Psoas muscle (tissue), 8 donors: Measurements from ENCODE around the gene KDM2B. TPM values are rescaled to one million over a fixed set of nuclear protein-coding genes. Genes with fewer than 3 reads are reported as not detected.

Experiments
- ATAC-seq, 4 donors: fragments of 200-7000 bp; cut with Tn5 transposase; one replicate each; pipeline ENCODE4 v1.9.1; 2020; ENCODE audit warnings: moderate library complexity in 3 of 4, mild to moderate bottlenecking in 2 of 4
- DNase-seq, 2 donors: peaks; one replicate each; pipeline ENCODE4 v3.0.0-alpha.2; 2020
- H3K27ac ChIP-seq: fragments of 200-600 bp; one replicate; pipeline ENCODE4 v1.8.0; 2022
- H3K27me3 ChIP-seq, 3 donors: fragments of 200-600 bp in 1 of 3; one replicate each; pipeline versions ENCODE4 v1.6.1 to v1.8.0; 2013 to 2022; ENCODE audit warnings: low read length in 2 of 3, mild to moderate bottlenecking in 2 of 3, moderate library complexity in 1 of 3; ENCODE audit not compliant: insufficient read depth in 3 of 3
- H3K36me3 ChIP-seq, 2 donors: fragments of 200-600 bp in 1 of 2; one replicate each; pipeline versions ENCODE4 v1.6.1 to v1.8.0; 2013 to 2022; ENCODE audit warnings: low read depth in 1 of 2, mild to moderate bottlenecking in 1 of 2, moderate library complexity in 1 of 2; ENCODE audit not compliant: insufficient read depth in 1 of 2
- H3K4me1 ChIP-seq: fragments of 200-600 bp; one replicate; pipeline ENCODE4 v1.8.0; 2022
- H3K4me3 ChIP-seq: fragments of 200-600 bp; one replicate; pipeline ENCODE4 v1.8.0; 2022; ENCODE audit warnings: mild to moderate bottlenecking
- H3K9me3 ChIP-seq: fragments of 200-600 bp; one replicate; pipeline ENCODE4 v1.8.0; 2022
- WGBS, 3 donors: extraction: QIAGEN DNeasy Blood & Tissue Kit; methylation state at CpG; one replicate each; pipeline versions ENCODE4 v1.1.6 to v1.1.7; 2013; 5-methylcytosine and 5-hydroxymethylcytosine counted together
- intact Hi-C, 2 donors: fragments of 100-400 bp; cut with DNase I; formaldehyde crosslinking; loops; one replicate each; pipeline versions ENCODE4 v1.11.0 to v1.14.2; 2022
- polyA plus RNA-seq, 3 donors: library from polyadenylated mRNA; stranded (reverse); fragments of 200-250 nt; gene quantifications; one replicate each; pipeline ENCODE4 v1.2.3, GENCODE V29; 2013
- total RNA-seq, 4 donors: library from RNA; stranded (reverse); fragmentation: NEBNext Ultra II Directional in 2 of 4; extraction: Animal tissue kit (Norgen Biotek cat#: 25700) in 2 of 4; gene quantifications; one replicate each; pipeline versions ENCODE4 v1.2.1 to v1.2.4, GENCODE V29; 2021 to 2023
- TF ChIP-seq, protein P1 (sequence below): fragments of 200-600 bp; IDR thresholded peaks from one replicate; pipeline ENCODE4 v1.8.0; 2022; ENCODE audit warnings: antibody characterized with exemption
- donor health status: healthy with polysubstance abuse.
- donor health status: DM: no; HTN: no; CAD: no; lungs with moderate emphysema.
- donor health status: Bipolar disorder and iron deficiency.
- donor health status: healthy.
- donor health status: DM: yes; HTN: yes; CAD: no.
- donor health status: DM: no; HTN: no; CAD: no.
- donor health status: DM: no; HTN: no; CAD: no.
- donor health status: DM: yes; HTN: yes; CAD: no.

KDM2B gene
- total and polyA plus RNA-seq, 7 donors = 6.3 to 11.5 (median 9.9) TPM

DNA sequence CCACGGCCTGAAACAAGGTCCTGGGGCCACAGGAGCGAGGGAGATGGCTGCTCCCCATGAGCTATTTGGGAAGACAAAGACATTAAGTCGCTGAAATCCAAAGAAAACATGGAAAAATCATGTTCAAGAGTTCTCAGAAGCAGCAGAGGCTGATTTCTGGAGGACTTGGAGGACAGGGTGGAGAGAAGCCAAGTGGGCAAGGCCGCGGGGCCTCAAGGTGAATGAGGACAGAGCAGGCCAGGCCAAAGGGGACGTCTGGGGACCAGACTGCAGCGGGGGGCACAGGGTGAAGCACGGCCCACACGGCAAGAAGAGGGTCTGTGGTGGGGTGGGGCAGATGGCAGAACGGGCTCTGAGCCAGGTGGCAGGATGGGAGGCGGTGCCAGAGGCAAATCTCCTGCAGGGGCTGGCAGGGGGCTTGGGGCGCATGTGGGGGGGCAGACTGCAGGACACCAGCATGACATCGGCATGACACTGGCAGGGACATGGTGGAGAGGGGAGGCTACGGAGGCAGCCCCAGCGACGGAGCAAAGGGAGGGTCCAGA, 132.0 kb downstream of the KDM2B start:
- Histone ChIP-seq H3K27me3 (no peaks in the 10 kb centered on the region), H3K27ac (no peak overlapping the region), H3K36me3 (peaks cover 0 to 17% of the 10 kb centered on the region in 2 donors), H3K9me3 (no peaks in the 10 kb centered on the region), H3K4me1 (no peaks in the 10 kb centered on the region), H3K4me3 (no peak overlapping the region)
- intact Hi-C loops = no loop called here
- no peak for DNase-seq
- no peak for ATAC-seq
- TF ChIP-seq, protein P1, sequence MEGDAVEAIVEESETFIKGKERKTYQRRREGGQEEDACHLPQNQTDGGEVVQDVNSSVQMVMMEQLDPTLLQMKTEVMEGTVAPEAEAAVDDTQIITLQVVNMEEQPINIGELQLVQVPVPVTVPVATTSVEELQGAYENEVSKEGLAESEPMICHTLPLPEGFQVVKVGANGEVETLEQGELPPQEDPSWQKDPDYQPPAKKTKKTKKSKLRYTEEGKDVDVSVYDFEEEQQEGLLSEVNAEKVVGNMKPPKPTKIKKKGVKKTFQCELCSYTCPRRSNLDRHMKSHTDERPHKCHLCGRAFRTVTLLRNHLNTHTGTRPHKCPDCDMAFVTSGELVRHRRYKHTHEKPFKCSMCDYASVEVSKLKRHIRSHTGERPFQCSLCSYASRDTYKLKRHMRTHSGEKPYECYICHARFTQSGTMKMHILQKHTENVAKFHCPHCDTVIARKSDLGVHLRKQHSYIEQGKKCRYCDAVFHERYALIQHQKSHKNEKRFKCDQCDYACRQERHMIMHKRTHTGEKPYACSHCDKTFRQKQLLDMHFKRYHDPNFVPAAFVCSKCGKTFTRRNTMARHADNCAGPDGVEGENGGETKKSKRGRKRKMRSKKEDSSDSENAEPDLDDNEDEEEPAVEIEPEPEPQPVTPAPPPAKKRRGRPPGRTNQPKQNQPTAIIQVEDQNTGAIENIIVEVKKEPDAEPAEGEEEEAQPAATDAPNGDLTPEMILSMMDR = no peak
- 76 to 87% (median 78%) methylated on average over 16 of the region's 16 CpGs for WGBS, 3 donors

DNA sequence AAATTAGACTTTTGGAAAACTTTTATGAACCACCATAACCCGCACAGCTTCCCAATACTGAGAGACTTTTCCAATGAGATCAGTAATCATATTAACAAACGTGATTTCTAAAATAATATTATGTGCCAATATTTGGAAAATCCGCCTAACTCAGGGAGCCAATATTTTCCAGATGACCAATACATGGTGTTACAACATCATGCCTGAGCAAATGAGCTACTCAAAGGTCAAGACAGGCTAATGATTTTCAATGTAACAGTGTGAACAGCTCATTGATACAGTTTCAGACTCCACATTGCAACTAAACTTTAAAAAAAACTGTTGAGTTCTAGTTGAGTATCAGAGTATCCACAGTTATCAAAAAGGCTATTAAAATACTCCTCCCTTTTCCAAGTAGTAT, 134.1 kb downstream of the KDM2B start:
- Histone ChIP-seq H3K4me3 (no peak overlapping the region), H3K4me1 (peaks cover 5% of the 10 kb centered on the region), H3K36me3 (peaks cover 0 to 24% of the 10 kb centered on the region in 2 donors), H3K27me3 (no peaks in the 10 kb centered on the region), H3K27ac (no peak overlapping the region), H3K9me3 (no peaks in the 10 kb centered on the region)
- DNase-seq (no peak), ATAC-seq (no peak)
- WGBS, 3 donors = 78 to 94% (median 84%) methylated on average over 3 of the region's 3 CpGs
- TF ChIP-seq, protein P1 = no peak
- intact Hi-C loops = no loop called here

DNA sequence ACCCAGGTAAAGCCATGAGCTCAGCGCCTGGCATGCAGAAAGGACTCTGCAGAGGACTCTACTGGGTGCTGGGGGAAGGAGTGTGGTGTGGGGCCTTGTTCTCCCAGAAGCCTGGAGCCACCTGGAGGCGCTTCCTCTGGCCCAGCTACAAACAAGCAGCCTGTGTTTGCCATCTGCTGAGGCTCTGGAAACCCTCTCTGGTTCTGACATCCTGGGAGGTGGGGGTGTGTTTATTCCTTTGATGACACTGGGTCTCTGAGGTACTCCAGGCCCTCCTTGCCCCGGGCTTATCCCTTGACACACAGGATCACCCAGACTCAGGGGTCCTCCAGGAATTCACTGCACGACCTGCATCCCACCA, 136.0 kb downstream of the KDM2B start:
- Histone ChIP-seq H3K27ac (no peak overlapping the region), H3K36me3 (peaks cover 0 to 43% of the 10 kb centered on the region in 2 donors), H3K9me3 (no peaks in the 10 kb centered on the region), H3K4me1 (peaks cover 5% of the 10 kb centered on the region), H3K4me3 (no peak overlapping the region), H3K27me3 (no peaks in the 10 kb centered on the region)
- ATAC-seq = no peak
- no peak for DNase-seq
- TF ChIP-seq, protein P1 = no peak
- WGBS, 3 donors = 81 to 86% (median 83%) methylated on average over 4 of the region's 4 CpGs
- intact Hi-C loops = loop anchor here in 1 of 2 donors (2.0 kb wide), 1 partner anchor 110 kb away; no protein-coding TSS in a partner anchor

DNA sequence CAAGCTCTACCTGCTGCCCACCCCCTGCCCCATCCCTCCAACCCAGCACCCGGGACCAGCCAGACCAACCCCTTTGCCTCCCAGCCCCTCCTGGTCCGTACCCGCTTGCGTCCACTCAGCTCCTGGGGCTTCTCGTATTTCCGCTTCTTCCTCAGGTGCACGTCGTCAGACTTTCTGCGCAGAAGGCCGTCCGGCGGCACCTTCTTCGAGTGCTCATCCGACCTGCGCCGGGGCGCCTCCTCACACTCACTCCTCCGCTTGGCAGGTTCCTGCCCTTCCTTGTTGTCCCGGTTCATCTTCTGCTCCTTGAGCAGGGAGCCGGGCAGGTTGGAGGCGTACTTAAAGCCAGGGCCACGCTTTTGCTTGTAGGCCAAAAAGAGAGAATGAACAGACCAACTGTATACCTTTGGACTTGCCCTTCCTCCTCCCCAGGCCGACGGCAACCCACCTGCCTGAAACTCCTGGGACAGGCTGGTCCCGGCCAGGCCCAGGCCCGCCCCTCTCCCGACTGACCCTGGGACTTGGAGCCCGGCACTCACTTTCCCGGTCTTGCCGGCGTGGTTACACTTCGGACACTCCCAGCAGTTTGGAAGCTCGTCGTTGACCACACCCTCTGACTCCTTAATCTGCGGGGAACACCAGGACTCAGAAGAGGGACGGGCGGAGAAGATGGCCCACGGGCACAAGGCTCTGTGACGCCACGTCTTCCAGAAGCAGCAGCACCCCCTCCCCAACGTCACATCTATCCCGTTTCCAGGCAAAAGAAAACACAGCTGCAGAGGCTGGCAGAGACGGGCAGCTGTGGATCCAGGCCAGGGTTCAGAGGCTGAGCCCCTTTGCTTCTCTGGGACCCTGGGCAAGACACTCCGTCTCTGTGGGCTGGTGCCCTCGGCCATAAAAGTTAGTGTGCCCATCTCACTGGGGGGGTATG, 136.6 kb downstream of the KDM2B start:
- intact Hi-C loops = loop anchor here (1.0 to 2.0 kb wide), 2 partner anchors 109 to 110 kb away; no protein-coding TSS in a partner anchor
- no peaks in the 10 kb centered on the region for H3K9me3 ChIP-seq
- H3K4me1 ChIP-seq = peaks cover 5% of the 10 kb centered on the region
- H3K27ac ChIP-seq = no peak overlapping the region
- no peaks in the 10 kb centered on the region for H3K27me3 ChIP-seq
- DNase-seq = no peak
- TF ChIP-seq, protein P1 = no peak
- ATAC-seq = peak in 3 of 4 donors; percentile 4 to 7 (median 4)
- no peak overlapping the region for H3K4me3 ChIP-seq
- 71 to 80% (median 72%) methylated on average over 44 to 45 of the region's 45 CpGs for WGBS, 3 donors
- H3K36me3 ChIP-seq = peaks cover 0 to 50% of the 10 kb centered on the region in 2 donors
